HCT116 (cell line): ENCODE measurements around the gene FCHSD2. TPM values are rescaled to one million over a fixed set of nuclear protein-coding genes. Genes with fewer than 3 reads are reported as not detected.

ENCODE experiments used
- ATAC-seq: fragments of 200-7000 bp; cut with Tn5 transposase; 2 replicates; pipeline ENCODE4 v1.9.1; 2020; ENCODE audit warnings: mild to moderate bottlenecking, moderate library complexity
- BruUV-seq: library from RNA; stranded (reverse); fragments of 400-500 nt; replicated peaks from 2 replicates; lab custom pipeline; 2021; lab: Mats Ljungman, UMichigan
- CTCF ChIA-PET: fragments of 300-600 bp; sonication (Branson Sonifier 250); formaldehyde crosslinking; loops from one replicate; lab custom pipeline; 2021; ENCODE audit warnings: antibody characterized with exemption; lab: Charles Lee
- POLR2A ChIA-PET: fragments of 300-600, 350-600 bp; sonication (Branson Sonifier 250); formaldehyde crosslinking; loops from one replicate; lab custom pipeline; 2021; ENCODE audit warnings: antibody characterized with exemption; lab: Charles Lee
- RAD21 ChIA-PET, 2 experiments: fragments of 300-600 bp; sonication (Branson Sonifier 250); formaldehyde crosslinking; loops; one replicate each; lab custom pipeline; 2023; ENCODE audit warnings: low total read pairs in 2 of 2; ENCODE audit not compliant: uncharacterized antibody in 2 of 2, unreplicated experiment in 2 of 2, low non-redundant PET in 1 of 2; lab: Charles Lee
- DNase-seq: peaks from one replicate; pipeline ENCODE4 v3.0.0-alpha.2; 2010; ENCODE audit warnings: low read depth, low spot score
- H2AFZ ChIP-seq: fragments of 200-600 bp; shearing (Covaris generic), sonication (generic); 2 replicates; pipeline ENCODE4 v1.6.1; 2017; ENCODE audit warnings: low read depth, mixed run types, mixed read lengths, antibody characterized with exemption, low read length; ENCODE audit not compliant: poor library complexity, severe bottlenecking
- H3K27ac ChIP-seq: 2 replicates; pipeline ENCODE4 v1.5.1; 2012; ENCODE audit warnings: low read depth, low read length
- H3K27me3 ChIP-seq: fragments of 200-600 bp; sonication (generic); 2 replicates; pipeline ENCODE4 v1.6.1; 2016; ENCODE audit warnings: mixed run types, low read length, mixed read lengths; ENCODE audit not compliant: insufficient read depth
- H3K36me3 ChIP-seq, 2 experiments: fragments of 200-500 bp in 1 of 2; fragments of 200-600 bp in 1 of 2; sonication (Bioruptor generic) in 1 of 2; sonication (generic) in 1 of 2; 2 replicates each; pipeline versions ENCODE4 v1.5.1 to v1.6.1; 2014 to 2016; ENCODE audit warnings: low read length in 2 of 2, inconsistent platforms in 1 of 2, mixed read lengths in 1 of 2, mixed run types in 1 of 2; ENCODE audit not compliant: insufficient read depth in 2 of 2, control insufficient read depth in 1 of 2
- H3K4me1 ChIP-seq, 2 experiments: fragments of 200-600 bp in 1 of 2; sonication (generic) in 1 of 2; 2 replicates each; pipeline versions ENCODE4 v1.5.1 to v1.6.1; 2012 to 2017; ENCODE audit warnings: low read length in 2 of 2, inconsistent platforms in 1 of 2, mild to moderate bottlenecking in 1 of 2, mixed read lengths in 1 of 2, mixed run types in 1 of 2, moderate library complexity in 1 of 2; ENCODE audit not compliant: insufficient read depth in 2 of 2, control insufficient read depth in 1 of 2
- H3K4me2 ChIP-seq: fragments of 200-600 bp; sonication (generic); 2 replicates; pipeline ENCODE4 v1.6.1; 2017; ENCODE audit warnings: mixed run types, low read length, mixed read lengths
- H3K4me3 ChIP-seq, 2 experiments: fragments of 200-600 bp in 1 of 2; sonication (generic) in 1 of 2; replicated peaks in 1 of 2; 2 replicates each; pipeline ENCODE4 v1.5.1; 2011 to 2016; ENCODE audit warnings: low read length in 2 of 2, control low read depth in 1 of 2, low read depth in 1 of 2, mild to moderate bottlenecking in 1 of 2, mixed read lengths in 1 of 2, mixed run types in 1 of 2
- H3K79me2 ChIP-seq: fragments of 200-600 bp; sonication (generic); 2 replicates; pipeline ENCODE4 v1.6.1; 2017; ENCODE audit warnings: mild to moderate bottlenecking, mixed run types, low read length, moderate library complexity, mixed read lengths; ENCODE audit not compliant: insufficient read depth
- H3K9ac ChIP-seq: fragments of 200-600 bp; sonication (generic); 2 replicates; pipeline ENCODE4 v1.6.1; 2016; ENCODE audit warnings: low read length, mixed read lengths
- H3K9me2 ChIP-seq: fragments of 200-600 bp; sonication (generic), shearing (Covaris generic); 2 replicates; pipeline ENCODE4 v1.6.1; 2017; ENCODE audit warnings: mixed run types, mild to moderate bottlenecking, moderate library complexity; ENCODE audit not compliant: insufficient read depth
- H3K9me3 ChIP-seq, 2 experiments: fragments of 200-500 bp in 1 of 2; fragments of 200-600 bp in 1 of 2; sonication (Bioruptor generic) in 1 of 2; sonication (generic) in 1 of 2; 2 replicates each; pipeline ENCODE4 v1.6.1; 2014 to 2017; ENCODE audit warnings: low read length in 2 of 2, mixed read lengths in 2 of 2, inconsistent platforms in 1 of 2, low read depth in 1 of 2, mild to moderate bottlenecking in 1 of 2, mixed run types in 1 of 2, moderate library complexity in 1 of 2; ENCODE audit not compliant: control insufficient read depth in 1 of 2, insufficient read depth in 1 of 2
- H4K20me1 ChIP-seq: fragments of 200-600 bp; sonication (generic), shearing (Covaris generic); 2 replicates; pipeline ENCODE4 v1.6.1; 2017; ENCODE audit warnings: mixed run types, mild to moderate bottlenecking, moderate library complexity; ENCODE audit not compliant: insufficient read depth
- CBX3 ChIP-seq: IDR thresholded peaks from 2 replicates; pipeline ENCODE4 v1.6.1; 2012; ENCODE audit warnings: low read depth
- EZH2 ChIP-seq: fragments of 200-600 bp; sonication (generic); IDR thresholded peaks from 2 replicates; pipeline ENCODE4 v1.6.1; 2017; ENCODE audit warnings: antibody characterized with exemption, mixed run types
- FOSL1 ChIP-seq: IDR thresholded peaks from 2 replicates; pipeline ENCODE4 v1.6.1; 2012; ENCODE audit warnings: low read depth
- POLR2AphosphoS5 ChIP-seq: IDR thresholded peaks from 2 replicates; pipeline ENCODE4 v1.6.1; 2011; ENCODE audit warnings: mild to moderate bottlenecking, low read depth, low read length, moderate library complexity
- RAD21 ChIP-seq: IDR thresholded peaks from 2 replicates; pipeline ENCODE4 v1.6.1; 2012; ENCODE audit warnings: low read depth, mild to moderate bottlenecking
- ZFX ChIP-seq: fragments of 450-650 bp; IDR thresholded peaks from 2 replicates; pipeline ENCODE4 v1.6.1; 2017
- intact Hi-C: fragments of 100-400 bp; cut with micrococcal nuclease; formaldehyde crosslinking; loops from 2 replicates; pipeline ENCODE4 v1.10.0; 2022
- total RNA-seq: library from RNA; stranded (reverse); gene quantifications from one replicate; pipeline ENCODE4 v1.2.1, GENCODE V29; 2021; ENCODE audit not compliant: unreplicated experiment
- TF ChIP-seq, protein P1 (sequence below), 3 experiments: fragments of 200-600 bp in 1 of 3; sonication (generic) in 1 of 3; IDR thresholded peaks in 2 of 3; conservative IDR thresholded peaks in 1 of 3; 2 replicates each; pipeline ENCODE4 v1.5.1; 2012 to 2017; ENCODE audit warnings: low read depth in 2 of 3, low read length in 2 of 3, antibody characterized with exemption in 1 of 3, borderline replicate concordance in 1 of 3, control low read depth in 1 of 3, mild to moderate bottlenecking in 1 of 3, mixed read lengths in 1 of 3, mixed run types in 1 of 3, moderate library complexity in 1 of 3; ENCODE audit not compliant: insufficient read depth in 1 of 3
- TF ChIP-seq, protein P2 (sequence below): IDR thresholded peaks from 2 replicates; pipeline ENCODE4 v1.6.1; 2012

FCHSD2 gene
- total RNA-seq, 1 experiment from 2014 or later, result 15.0 TPM

DNA sequence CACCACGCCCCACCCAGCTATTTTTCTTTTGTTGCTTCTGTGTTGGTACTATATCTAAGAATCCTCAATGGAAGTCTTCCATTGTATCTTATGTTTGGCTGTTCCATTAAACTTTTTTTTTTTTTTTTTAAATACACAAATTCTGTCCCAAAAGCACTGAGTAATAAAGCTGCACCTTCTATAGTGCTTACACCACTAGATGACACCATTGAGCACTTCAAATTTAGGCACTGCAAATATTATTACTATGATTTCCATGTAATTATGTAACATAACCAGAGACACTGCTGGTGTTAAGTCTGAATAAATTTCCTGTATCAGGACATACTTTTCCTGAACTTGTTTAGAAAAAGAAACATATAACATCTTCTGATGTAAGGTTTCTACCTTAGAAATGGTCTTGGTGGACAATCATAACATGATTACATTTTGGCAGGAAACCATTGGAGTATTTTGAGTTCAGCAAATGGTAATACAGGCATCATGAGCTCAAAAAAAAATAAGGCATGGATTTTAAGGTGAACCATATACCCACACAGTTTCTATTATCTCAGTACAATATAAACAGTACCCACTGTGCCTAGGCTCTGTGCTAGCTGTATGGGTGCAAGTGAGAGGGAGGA lies 217.4 kb downstream of the FCHSD2 start:
- no peaks in the 10 kb centered on the region for H3K27me3 ChIP-seq
- ChIA-PET RAD21 (interaction anchor here in 1 of 2 experiments (0.6 kb wide), 1 partner anchor 253 kb away, joined by 3 read pairs; no protein-coding TSS in a partner anchor), POLR2A (no interaction called here), CTCF (interaction anchor here (0.7 to 2.5 kb wide), 6 partner anchors 9 to 365 kb away, joined by 3 to 22 read pairs (median 4); partner anchors contain the start of gene FCHSD2)
- H2AFZ ChIP-seq, result no peak overlapping the region
- no peak overlapping the region for H3K4me3 ChIP-seq
- BruUV-seq, result no TSS peak
- ATAC-seq, result peak; percentile 63; the same call in 1 of the 2 replicates
- H3K9me3 ChIP-seq, result no peaks in the 10 kb centered on the region
- H3K9me2 ChIP-seq, result no peaks in the 10 kb centered on the region
- no peaks in the 10 kb centered on the region for H3K79me2 ChIP-seq
- no peaks in the 10 kb centered on the region for H3K36me3 ChIP-seq
- peak; percentile 8 for DNase-seq
- no peaks in the 10 kb centered on the region for H3K4me1 ChIP-seq
- no peaks in the 10 kb centered on the region for H4K20me1 ChIP-seq
- no peak overlapping the region for H3K4me2 ChIP-seq
- intact Hi-C loops, result loop anchor here (1.0 kb wide), 1 partner anchor 254 kb away; no protein-coding TSS in a partner anchor
- TF ChIP-seq RAD21, result peak; percentile 70
- TF ChIP-seq, protein P1, sequence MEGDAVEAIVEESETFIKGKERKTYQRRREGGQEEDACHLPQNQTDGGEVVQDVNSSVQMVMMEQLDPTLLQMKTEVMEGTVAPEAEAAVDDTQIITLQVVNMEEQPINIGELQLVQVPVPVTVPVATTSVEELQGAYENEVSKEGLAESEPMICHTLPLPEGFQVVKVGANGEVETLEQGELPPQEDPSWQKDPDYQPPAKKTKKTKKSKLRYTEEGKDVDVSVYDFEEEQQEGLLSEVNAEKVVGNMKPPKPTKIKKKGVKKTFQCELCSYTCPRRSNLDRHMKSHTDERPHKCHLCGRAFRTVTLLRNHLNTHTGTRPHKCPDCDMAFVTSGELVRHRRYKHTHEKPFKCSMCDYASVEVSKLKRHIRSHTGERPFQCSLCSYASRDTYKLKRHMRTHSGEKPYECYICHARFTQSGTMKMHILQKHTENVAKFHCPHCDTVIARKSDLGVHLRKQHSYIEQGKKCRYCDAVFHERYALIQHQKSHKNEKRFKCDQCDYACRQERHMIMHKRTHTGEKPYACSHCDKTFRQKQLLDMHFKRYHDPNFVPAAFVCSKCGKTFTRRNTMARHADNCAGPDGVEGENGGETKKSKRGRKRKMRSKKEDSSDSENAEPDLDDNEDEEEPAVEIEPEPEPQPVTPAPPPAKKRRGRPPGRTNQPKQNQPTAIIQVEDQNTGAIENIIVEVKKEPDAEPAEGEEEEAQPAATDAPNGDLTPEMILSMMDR (IDR thresholded peaks at IDR 0.05 in 2 of 3, conservative IDR thresholded peaks at IDR 0.05 in 1 of 3; ENCODE audit: borderline replicate concordance in 1 of 3, insufficient read depth in 1 of 3, low read depth in 2 of 3, low read length in 2 of 3), result peak; percentile 55 to 59 (median 55)
- TF ChIP-seq POLR2AphosphoS5, result no peak
- TF ChIP-seq, all 23 proteins: peak for 2
- no peak overlapping the region for H3K27ac ChIP-seq
- no peak overlapping the region for H3K9ac ChIP-seq

DNA sequence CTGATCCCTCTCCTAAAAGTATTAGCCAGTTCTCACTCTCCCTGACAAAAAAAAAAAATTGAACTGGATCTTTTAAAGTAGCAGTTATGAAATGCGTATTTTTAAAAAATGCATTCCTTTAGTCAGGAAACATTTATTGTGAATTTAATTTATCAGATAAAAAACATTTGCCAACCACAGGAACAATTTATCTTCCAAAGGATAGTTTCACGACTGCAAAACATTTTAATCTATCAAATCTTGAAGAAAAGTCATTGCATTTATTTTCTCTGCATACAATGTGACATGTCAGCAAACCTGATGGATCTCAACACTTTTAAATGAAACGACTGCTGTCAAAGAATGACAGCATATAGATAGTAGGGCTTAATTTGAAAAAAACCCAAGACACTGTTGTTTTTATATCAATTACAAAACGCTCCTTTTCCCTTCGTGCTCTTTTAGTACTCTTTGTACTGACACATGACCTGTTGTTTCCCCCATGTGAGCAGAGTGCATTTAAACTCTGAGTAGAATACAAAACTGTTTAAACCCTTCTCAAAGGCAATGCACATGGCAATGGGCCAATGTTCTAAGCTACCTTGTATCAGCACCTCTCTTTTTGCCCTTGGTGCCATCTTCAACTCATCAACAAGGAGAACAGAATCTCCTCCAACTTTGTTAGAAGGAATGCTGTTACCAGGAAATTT lies 220.9 kb downstream of the FCHSD2 start:
- Histone ChIP-seq H3K36me3 (no peaks in the 10 kb centered on the region), H4K20me1 (no peaks in the 10 kb centered on the region), H3K9me3 (no peaks in the 10 kb centered on the region), H2AFZ (no peak overlapping the region), H3K4me2 (no peak overlapping the region), H3K4me1 (no peaks in the 10 kb centered on the region), H3K9me2 (no peaks in the 10 kb centered on the region), H3K27me3 (no peaks in the 10 kb centered on the region), H3K79me2 (no peaks in the 10 kb centered on the region), H3K9ac (no peak overlapping the region), H3K4me3 (no peak overlapping the region), H3K27ac (no peak overlapping the region)
- ChIA-PET CTCF (no interaction called here), POLR2A (no interaction called here), RAD21 (no interaction called here)
- DNase-seq (no peak), ATAC-seq (no peak)
- intact Hi-C loops, result no loop called here
- BruUV-seq, result no TSS peak
- no peak for TF ChIP-seq POLR2AphosphoS5
- no peak for TF ChIP-seq ZFX
- TF ChIP-seq RAD21, result no peak
- TF ChIP-seq, protein P1 (IDR thresholded peaks at IDR 0.05 in 2 of 3, conservative IDR thresholded peaks at IDR 0.05 in 1 of 3; ENCODE audit: borderline replicate concordance in 1 of 3, insufficient read depth in 1 of 3, low read depth in 2 of 3, low read length in 2 of 3), result no peak
- TF ChIP-seq, protein P2, sequence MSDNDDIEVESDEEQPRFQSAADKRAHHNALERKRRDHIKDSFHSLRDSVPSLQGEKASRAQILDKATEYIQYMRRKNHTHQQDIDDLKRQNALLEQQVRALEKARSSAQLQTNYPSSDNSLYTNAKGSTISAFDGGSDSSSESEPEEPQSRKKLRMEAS, result no peak
- no peak for TF ChIP-seq EZH2
- no peak for TF ChIP-seq FOSL1
- TF ChIP-seq CBX3, result no peak
